Measurements from ENCODE around the gene BICC1. TPM values are rescaled to one million over a fixed set of nuclear protein-coding genes. Genes with fewer than 3 reads are reported as not detected.

Gene BICC1
- polyA plus RNA-seq, 3 donors: 0.02 to 0.24 (median 0.14) TPM

DNA sequence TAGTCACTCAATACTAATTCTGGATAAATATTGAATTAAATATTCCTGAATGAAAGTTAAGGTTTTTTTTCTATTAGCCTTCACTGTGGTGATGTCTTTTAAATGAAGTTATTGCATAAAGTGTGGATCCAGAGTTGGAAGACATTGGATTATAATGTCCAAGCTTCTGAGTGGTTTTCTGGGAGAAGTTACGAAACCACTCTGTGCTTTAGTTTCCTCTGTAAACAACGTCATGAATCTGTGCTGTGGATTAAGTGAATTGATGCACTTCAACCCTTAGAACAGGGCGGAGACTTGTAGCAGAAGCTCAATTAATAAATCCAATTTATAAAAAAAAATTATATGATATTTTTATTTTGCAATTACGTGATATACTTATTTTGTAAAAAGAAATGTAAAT is 271.7 kb downstream of the BICC1 start:
- Histone ChIP-seq H4K20me1 (ENCODE audit: insufficient read depth, low read length) (no peaks in the 10 kb centered on the region), H3K79me2 (ENCODE audit: insufficient read depth, low read length) (no peaks in the 10 kb centered on the region), H3K27ac (ENCODE audit: low read depth in 1 of 2, low read length in 2 of 2) (no peak overlapping the region), H3K4me3 (replicated peaks in 1 of 3; ENCODE audit: low read depth in 2 of 3, low read length in 3 of 3) (no peak overlapping the region), H2AFZ (ENCODE audit: insufficient read depth, low read depth, low read length, poor library complexity, severe bottlenecking) (no peak overlapping the region), H3K9me3 (replicated peaks in 1 of 2; ENCODE audit: control insufficient read depth in 1 of 2, insufficient read depth in 1 of 2, low read length in 2 of 2) (no peaks in the 10 kb centered on the region), H3K36me3 (replicated peaks in 1 of 2; ENCODE audit: control insufficient read depth in 1 of 2, insufficient read depth in 2 of 2, low read length in 2 of 2) (no peaks in the 10 kb centered on the region), H3K27me3 (ENCODE audit: control insufficient read depth in 2 of 2, insufficient read depth in 2 of 2, low read length in 2 of 2) (no peaks in the 10 kb centered on the region), H3K4me2 (replicated peaks; ENCODE audit: extremely low read depth, low read length, poor library complexity, severe bottlenecking) (no peak overlapping the region), H3K9ac (ENCODE audit: insufficient read depth, low read length, poor library complexity, severe bottlenecking) (no peak overlapping the region), H3K4me1 (ENCODE audit: control insufficient read depth in 1 of 2, insufficient read depth in 2 of 2, low read length in 2 of 2) (peaks cover 7% of the 10 kb centered on the region in 2 donors)
- no peaks in the 10 kb centered on the region for H3K9me3 Mint-ChIP-seq
- peaks cover 0 to 2% (median 0%) of the 10 kb centered on the region in 3 donors for H3K27me3 Mint-ChIP-seq (ENCODE audit: low read depth in 3 of 3)
- DNase-seq: no peak
- H3K4me1 Mint-ChIP-seq: peaks cover 8% of the 10 kb centered on the region
- no CpG with 5 or more reads among the region's 4 CpGs for WGBS (ENCODE audit: insufficient coverage)
- TF ChIP-seq, protein P1, sequence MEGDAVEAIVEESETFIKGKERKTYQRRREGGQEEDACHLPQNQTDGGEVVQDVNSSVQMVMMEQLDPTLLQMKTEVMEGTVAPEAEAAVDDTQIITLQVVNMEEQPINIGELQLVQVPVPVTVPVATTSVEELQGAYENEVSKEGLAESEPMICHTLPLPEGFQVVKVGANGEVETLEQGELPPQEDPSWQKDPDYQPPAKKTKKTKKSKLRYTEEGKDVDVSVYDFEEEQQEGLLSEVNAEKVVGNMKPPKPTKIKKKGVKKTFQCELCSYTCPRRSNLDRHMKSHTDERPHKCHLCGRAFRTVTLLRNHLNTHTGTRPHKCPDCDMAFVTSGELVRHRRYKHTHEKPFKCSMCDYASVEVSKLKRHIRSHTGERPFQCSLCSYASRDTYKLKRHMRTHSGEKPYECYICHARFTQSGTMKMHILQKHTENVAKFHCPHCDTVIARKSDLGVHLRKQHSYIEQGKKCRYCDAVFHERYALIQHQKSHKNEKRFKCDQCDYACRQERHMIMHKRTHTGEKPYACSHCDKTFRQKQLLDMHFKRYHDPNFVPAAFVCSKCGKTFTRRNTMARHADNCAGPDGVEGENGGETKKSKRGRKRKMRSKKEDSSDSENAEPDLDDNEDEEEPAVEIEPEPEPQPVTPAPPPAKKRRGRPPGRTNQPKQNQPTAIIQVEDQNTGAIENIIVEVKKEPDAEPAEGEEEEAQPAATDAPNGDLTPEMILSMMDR (IDR thresholded peaks at IDR 0.05): no peak
- H3K27ac Mint-ChIP-seq: no peak overlapping the region
- intact Hi-C loops (cut with micrococcal nuclease): no loop called here
- H3K36me3 Mint-ChIP-seq: no peaks in the 10 kb centered on the region
- no peak overlapping the region for H3K4me3 Mint-ChIP-seq

DNA sequence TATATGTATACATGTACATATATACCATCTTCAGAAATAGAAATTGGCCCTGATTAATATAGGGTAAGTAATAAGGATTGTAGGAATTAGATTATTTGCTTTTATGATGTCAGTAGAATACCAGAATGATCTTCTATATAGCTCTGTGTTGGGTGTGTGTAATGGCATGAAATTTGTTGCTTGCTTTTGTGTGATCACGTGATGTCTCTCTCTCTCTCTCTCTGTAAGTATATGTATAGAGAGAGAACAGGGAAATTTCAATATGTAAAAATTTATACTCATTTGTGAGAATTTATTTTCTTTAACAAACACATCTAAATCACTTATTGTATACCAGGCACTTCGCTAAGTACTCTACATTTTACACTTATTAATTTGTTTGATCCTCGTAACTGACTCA is 272.7 kb downstream of the BICC1 start:
- no peak overlapping the region for H3K9ac ChIP-seq (ENCODE audit: insufficient read depth, low read length, poor library complexity, severe bottlenecking)
- intact Hi-C loops (cut with micrococcal nuclease): no loop called here
- no peaks in the 10 kb centered on the region for H4K20me1 ChIP-seq (ENCODE audit: insufficient read depth, low read length)
- no peak overlapping the region for H3K4me3 Mint-ChIP-seq
- H3K4me1 Mint-ChIP-seq: peaks cover 8% of the 10 kb centered on the region
- H3K4me2 ChIP-seq (replicated peaks; ENCODE audit: extremely low read depth, low read length, poor library complexity, severe bottlenecking): no peak overlapping the region
- H3K9me3 Mint-ChIP-seq: no peaks in the 10 kb centered on the region
- H3K4me3 ChIP-seq (replicated peaks in 1 of 3; ENCODE audit: low read depth in 2 of 3, low read length in 3 of 3): no peak overlapping the region
- H3K36me3 ChIP-seq (replicated peaks in 1 of 2; ENCODE audit: control insufficient read depth in 1 of 2, insufficient read depth in 2 of 2, low read length in 2 of 2): no peaks in the 10 kb centered on the region
- peaks cover 7% of the 10 kb centered on the region in 2 donors for H3K4me1 ChIP-seq (ENCODE audit: control insufficient read depth in 1 of 2, insufficient read depth in 2 of 2, low read length in 2 of 2)
- H3K27me3 ChIP-seq (ENCODE audit: control insufficient read depth in 2 of 2, insufficient read depth in 2 of 2, low read length in 2 of 2): no peaks in the 10 kb centered on the region
- no peak for DNase-seq
- H2AFZ ChIP-seq (ENCODE audit: insufficient read depth, low read depth, low read length, poor library complexity, severe bottlenecking): no peak overlapping the region
- no peaks in the 10 kb centered on the region for H3K79me2 ChIP-seq (ENCODE audit: insufficient read depth, low read length)
- H3K27ac Mint-ChIP-seq: no peak overlapping the region
- no peaks in the 10 kb centered on the region for H3K9me3 ChIP-seq (replicated peaks in 1 of 2; ENCODE audit: control insufficient read depth in 1 of 2, insufficient read depth in 1 of 2, low read length in 2 of 2)
- no peaks in the 10 kb centered on the region for H3K36me3 Mint-ChIP-seq
- H3K27ac ChIP-seq (ENCODE audit: low read depth in 1 of 2, low read length in 2 of 2): no peak overlapping the region
- peaks cover 0 to 2% (median 0%) of the 10 kb centered on the region in 3 donors for H3K27me3 Mint-ChIP-seq (ENCODE audit: low read depth in 3 of 3)
- TF ChIP-seq, protein P1 (IDR thresholded peaks at IDR 0.05): no peak
- WGBS (ENCODE audit: insufficient coverage): no CpG with 5 or more reads among the region's 3 CpGs
